SK-N-SH (cell line): ENCODE results near the gene TRA2A.

Source experiments
- CTCF ChIP-seq: fragments of 200-600 bp; sonication (generic); IDR thresholded peaks from 2 replicates; pipeline ENCODE4 v1.6.1; 2017; ENCODE audit warnings: antibody characterized with exemption, mild to moderate bottlenecking, moderate library complexity
- EP300 ChIP-seq, 2 experiments: IDR thresholded peaks; 2 replicates each; pipeline versions ENCODE4 v1.4.0 to v1.6.1; 2012; ENCODE audit warnings: borderline replicate concordance in 1 of 2, low read depth in 1 of 2, low read length in 1 of 2
- EZH2phosphoT487 ChIP-seq: fragments of 200-600 bp; sonication (generic); IDR thresholded peaks from 2 replicates; pipeline ENCODE4 v1.6.1; 2017; ENCODE audit warnings: low read depth, mixed run types, mild to moderate bottlenecking, antibody characterized with exemption, moderate library complexity, borderline replicate concordance
- JUND ChIP-seq: IDR thresholded peaks from 2 replicates; pipeline ENCODE4 v1.4.0; 2012
- MAX ChIP-seq: IDR thresholded peaks from 2 replicates; pipeline ENCODE4 v1.4.0; 2012; ENCODE audit warnings: low read depth
- MEF2A ChIP-seq: IDR thresholded peaks from 2 replicates; pipeline ENCODE4 v1.4.0; 2012; ENCODE audit warnings: low read depth, borderline replicate concordance
- RCOR1 ChIP-seq: fragments of 150-350 bp; IDR thresholded peaks from 2 replicates; pipeline ENCODE4 v1.6.1; 2017; ENCODE audit warnings: antibody characterized with exemption, low read length
- RFX5 ChIP-seq: IDR thresholded peaks from 2 replicates; pipeline ENCODE4 v1.6.1; 2012; ENCODE audit warnings: mild to moderate bottlenecking, improper control_type of control experiment, low read length
- USF2 ChIP-seq: fragments of 150-350 bp; IDR thresholded peaks from 2 replicates; pipeline ENCODE4 v1.6.1; 2017; ENCODE audit warnings: antibody characterized with exemption, low read length, low read depth, borderline replicate concordance

DNA sequence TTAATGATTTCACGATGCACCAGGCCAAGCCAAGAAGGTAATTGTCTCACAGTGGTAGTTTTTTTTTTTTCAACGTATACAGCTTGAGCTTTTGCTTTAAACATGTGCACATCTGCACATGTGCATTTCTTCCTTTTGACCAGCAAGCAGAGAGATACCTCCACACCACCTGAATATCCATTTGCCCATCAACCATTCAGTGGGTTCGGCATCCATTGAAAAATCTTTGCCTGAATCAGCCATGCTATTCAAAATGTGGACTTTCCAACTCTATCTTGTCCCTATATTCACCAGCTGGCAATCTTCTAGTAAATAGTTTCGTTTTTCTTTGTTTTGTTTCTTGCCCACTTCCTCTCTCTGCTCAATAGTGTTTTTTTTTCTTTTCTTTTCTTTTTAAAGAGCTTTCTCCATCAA lies 7.7 kb upstream of the TRA2A start:
- TF ChIP-seq CTCF (no peak), EZH2phosphoT487 (no peak), USF2 (no peak), RFX5 (no peak), JUND (no peak), RCOR1 (no peak), MAX (no peak), MEF2A (no peak), EP300 (IDR thresholded peaks at IDR 0.05; ENCODE audit: borderline replicate concordance in 1 of 2, low read depth in 1 of 2, low read length in 1 of 2) (no peak)
